NCI-H1436 (cell line): ENCODE data around the gene DNMT3L.
"Not testable (repeated sequence)": the region's sequence is repeated elsewhere in the genome, so short reads cannot be mapped to it uniquely, and the experiment has no call there.

Source experiments
- DNase-seq: peaks from one replicate; lab custom pipeline; 2025; lab: John Stamatoyannopoulos, UW

The DNMT3L gene

GRCh38 chr21:44197156-44197516 is 64.6 kb downstream of the DNMT3L start:
- DNase-seq = not testable (repeated sequence)
